IPS-18a (cell line): ENCODE data around the gene CSMD2.

Experiments
- H3K27ac ChIP-seq: one replicate; pipeline ENCODE4 v1.5.1; 2013; ENCODE audit warnings: low read length
- H3K27me3 ChIP-seq: one replicate; pipeline ENCODE4 v1.6.1; 2013; ENCODE audit warnings: mild to moderate bottlenecking, low read length; ENCODE audit not compliant: control insufficient read depth, insufficient read depth
- H3K36me3 ChIP-seq: one replicate; pipeline ENCODE4 v1.6.1; 2013; ENCODE audit warnings: low read depth, low read length; ENCODE audit not compliant: control insufficient read depth
- H3K4me1 ChIP-seq: one replicate; pipeline ENCODE4 v1.6.1; 2013; ENCODE audit warnings: low read depth, low read length; ENCODE audit not compliant: control insufficient read depth
- H3K4me3 ChIP-seq: one replicate; pipeline ENCODE4 v1.5.1; 2013; ENCODE audit warnings: low read length
- H3K9ac ChIP-seq: one replicate; pipeline ENCODE4 v1.6.1; 2013; ENCODE audit warnings: mild to moderate bottlenecking, low read length, moderate library complexity
- H3K9me3 ChIP-seq: one replicate; pipeline ENCODE4 v1.6.1; 2013; ENCODE audit warnings: low read depth, low read length; ENCODE audit not compliant: control insufficient read depth

CSMD2 gene

DNA sequence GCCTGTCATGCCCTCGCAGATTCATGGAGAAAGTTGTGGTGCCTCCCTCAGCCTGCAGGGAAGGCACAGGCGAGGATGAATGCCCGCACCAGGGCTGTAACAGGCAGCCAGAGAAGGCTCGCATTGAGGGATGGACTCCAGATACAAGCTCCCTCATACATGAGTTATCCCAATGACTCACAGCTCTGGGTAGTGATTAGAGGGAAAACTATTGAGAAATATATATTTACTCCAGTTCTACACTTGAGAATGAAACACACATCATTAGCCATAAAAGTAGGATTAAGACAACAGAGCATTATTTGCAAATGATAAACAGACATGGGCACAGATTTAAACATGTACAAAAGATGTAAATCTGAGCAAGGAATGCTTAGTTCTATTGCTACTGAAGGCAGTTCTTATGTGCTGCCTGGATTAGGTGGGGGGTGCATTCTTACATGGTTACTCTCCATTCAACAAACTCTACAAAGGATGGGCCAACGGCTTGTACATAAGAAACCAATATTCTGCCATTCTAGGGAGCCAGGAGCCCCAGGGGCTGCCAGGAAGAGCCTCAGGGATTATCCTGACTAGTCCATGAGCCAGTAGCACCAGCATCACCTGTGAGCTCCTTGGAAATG lies 97.9 kb downstream of the CSMD2 start:
- H3K36me3 ChIP-seq: no peaks in the 10 kb centered on the region
- H3K4me3 ChIP-seq: no peak overlapping the region
- no peak overlapping the region for H3K27ac ChIP-seq
- H3K9me3 ChIP-seq: no peaks in the 10 kb centered on the region
- H3K4me1 ChIP-seq: no peaks in the 10 kb centered on the region
- no peak overlapping the region for H3K9ac ChIP-seq
- no peaks in the 10 kb centered on the region for H3K27me3 ChIP-seq

DNA sequence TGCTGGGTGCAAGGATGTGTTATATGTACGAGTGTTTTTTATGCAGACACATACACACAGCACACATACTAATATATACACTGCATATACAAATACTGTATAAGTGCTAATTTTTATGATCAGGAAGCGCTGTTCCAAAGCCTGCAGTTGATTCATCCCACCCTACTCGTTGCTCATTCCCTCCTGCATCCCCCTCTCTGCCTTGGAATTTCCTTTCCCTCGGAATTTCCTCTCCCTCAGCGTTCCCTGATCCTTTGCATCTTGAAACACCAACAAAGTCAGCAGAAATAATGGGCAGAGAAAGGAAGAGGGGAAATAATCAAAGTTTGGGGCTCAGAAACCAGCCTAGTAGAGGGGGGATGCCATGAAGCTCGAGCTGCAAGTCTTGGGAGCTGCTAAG lies 98.9 kb downstream of the CSMD2 start:
- Histone ChIP-seq H3K4me3 (no peak overlapping the region), H3K4me1 (no peaks in the 10 kb centered on the region), H3K36me3 (no peaks in the 10 kb centered on the region), H3K27me3 (no peaks in the 10 kb centered on the region), H3K9me3 (no peaks in the 10 kb centered on the region), H3K9ac (no peak overlapping the region), H3K27ac (no peak overlapping the region)

DNA sequence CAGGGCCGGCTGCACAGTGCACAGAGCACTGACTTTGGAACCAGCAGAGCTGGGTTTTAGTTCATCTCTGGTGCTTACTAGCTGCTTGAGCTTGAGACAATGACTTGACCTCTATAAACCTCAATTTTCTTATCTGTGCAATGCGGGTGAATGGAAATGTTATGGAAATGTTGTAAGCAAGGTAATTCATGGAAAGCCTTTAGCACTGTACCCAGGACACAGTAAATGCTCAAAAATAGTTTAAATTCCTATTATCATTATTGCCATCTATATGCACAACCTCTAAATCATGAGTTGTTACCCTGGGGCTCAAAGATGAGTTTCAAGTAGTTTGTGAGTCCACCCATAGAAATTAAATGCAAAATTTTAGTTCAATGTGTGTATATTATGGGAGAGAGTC lies 99.5 kb downstream of the CSMD2 start:
- Histone ChIP-seq H3K9me3 (no peaks in the 10 kb centered on the region), H3K4me1 (no peaks in the 10 kb centered on the region), H3K9ac (no peak overlapping the region), H3K4me3 (no peak overlapping the region), H3K27ac (no peak overlapping the region), H3K27me3 (no peaks in the 10 kb centered on the region), H3K36me3 (no peaks in the 10 kb centered on the region)

DNA sequence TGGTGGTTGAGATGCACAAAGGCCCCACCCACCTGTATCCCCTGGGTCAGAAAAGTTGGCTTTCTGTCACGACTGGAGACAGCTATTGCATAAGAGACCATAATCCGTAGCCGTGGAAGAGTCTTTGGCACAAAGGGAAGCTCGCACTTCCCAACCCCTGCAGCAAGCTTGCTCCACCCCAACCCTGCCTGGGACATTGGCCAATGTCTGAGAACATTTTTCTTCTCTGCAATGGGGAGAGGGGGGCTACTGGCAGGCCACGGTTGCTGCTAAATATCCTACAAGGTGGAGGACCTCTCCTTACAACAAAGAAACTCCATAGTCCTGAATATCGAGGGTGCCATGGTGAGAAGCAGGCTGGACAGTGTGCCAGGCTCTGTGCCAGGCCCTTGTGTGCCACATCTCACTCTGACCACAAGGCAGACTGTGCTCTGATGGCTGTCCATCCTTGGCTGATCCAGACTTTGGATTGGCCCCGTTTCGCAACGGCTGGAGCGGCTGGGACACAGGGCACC lies 104.1 kb downstream of the CSMD2 start:
- no peaks in the 10 kb centered on the region for H3K36me3 ChIP-seq
- H3K27me3 ChIP-seq: no peaks in the 10 kb centered on the region
- H3K9me3 ChIP-seq: no peaks in the 10 kb centered on the region
- H3K4me3 ChIP-seq: no peak overlapping the region
- peaks cover 5% of the 10 kb centered on the region for H3K4me1 ChIP-seq
- no peak overlapping the region for H3K9ac ChIP-seq
- H3K27ac ChIP-seq: no peak overlapping the region

DNA sequence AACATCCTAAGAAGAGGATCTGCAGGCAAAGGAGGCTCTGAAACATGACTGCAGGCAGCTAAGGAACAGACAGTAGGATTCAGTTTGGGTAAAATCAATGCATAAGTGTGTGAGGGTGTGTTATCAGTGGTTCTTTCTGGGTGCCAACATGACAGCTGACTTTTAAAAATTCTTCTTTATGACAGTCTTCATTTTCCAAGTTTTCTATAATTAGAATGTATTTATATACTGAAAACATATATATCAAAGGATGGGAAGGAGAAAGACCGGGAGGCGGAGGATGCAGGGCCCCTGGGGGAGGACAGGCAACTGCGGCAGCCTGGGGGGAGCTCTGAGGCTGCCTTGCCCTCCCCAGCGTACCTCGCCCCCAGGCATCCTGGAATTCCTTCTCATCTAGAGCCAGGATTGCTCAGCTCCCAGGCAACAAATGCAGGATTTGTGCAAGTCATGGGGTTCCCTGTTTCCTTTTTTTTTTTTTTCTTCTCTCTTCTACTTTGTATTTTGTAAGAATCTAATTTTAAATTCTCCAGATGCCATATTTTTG lies 104.8 kb downstream of the CSMD2 start:
- Histone ChIP-seq H3K4me3 (no peak overlapping the region), H3K27ac (no peak overlapping the region), H3K36me3 (no peaks in the 10 kb centered on the region), H3K9me3 (no peaks in the 10 kb centered on the region), H3K4me1 (peaks cover 5% of the 10 kb centered on the region), H3K9ac (no peak overlapping the region), H3K27me3 (no peaks in the 10 kb centered on the region)

DNA sequence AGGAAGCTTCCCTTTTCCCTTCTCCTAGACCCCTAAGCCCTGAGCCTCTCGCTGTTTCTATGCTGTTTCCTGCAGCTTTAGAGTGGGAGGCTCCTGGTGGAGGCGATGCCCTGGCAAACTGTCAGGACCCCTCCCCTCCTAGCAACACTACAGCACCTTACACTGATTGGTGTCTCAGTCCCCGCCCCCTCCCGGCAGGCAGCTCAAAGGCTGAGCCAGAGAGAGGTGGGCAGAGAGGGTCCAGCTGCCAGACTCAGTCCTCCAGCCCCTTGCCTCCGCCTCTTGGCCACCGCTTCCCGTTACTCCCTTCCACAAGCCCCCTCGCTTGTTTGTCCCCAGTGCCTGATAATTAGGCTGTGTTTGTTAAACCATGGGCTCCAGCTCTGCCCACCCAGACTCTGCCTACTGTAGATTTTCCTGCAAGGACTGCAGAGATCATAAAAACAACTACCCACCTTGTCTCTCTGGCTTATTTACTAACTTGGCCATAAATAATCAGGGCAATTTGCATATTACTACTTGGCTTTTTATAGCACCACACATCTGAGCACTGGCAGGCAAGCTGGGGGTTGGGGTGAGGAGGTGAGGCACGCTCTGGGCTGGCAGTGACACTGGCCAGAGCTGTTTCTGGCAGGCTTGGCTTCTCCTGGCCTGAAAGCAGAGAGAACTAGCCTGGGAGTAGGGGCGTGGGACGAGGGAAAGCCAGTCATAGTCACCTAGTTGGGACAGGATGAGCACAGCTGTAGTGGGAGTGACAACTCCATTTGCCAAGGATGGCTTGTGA lies 107.5 kb downstream of the CSMD2 start:
- Histone ChIP-seq H3K9ac (no peak overlapping the region), H3K27me3 (no peaks in the 10 kb centered on the region), H3K4me3 (no peak overlapping the region), H3K4me1 (peaks cover 5% of the 10 kb centered on the region), H3K9me3 (no peaks in the 10 kb centered on the region), H3K36me3 (no peaks in the 10 kb centered on the region), H3K27ac (no peak overlapping the region)

DNA sequence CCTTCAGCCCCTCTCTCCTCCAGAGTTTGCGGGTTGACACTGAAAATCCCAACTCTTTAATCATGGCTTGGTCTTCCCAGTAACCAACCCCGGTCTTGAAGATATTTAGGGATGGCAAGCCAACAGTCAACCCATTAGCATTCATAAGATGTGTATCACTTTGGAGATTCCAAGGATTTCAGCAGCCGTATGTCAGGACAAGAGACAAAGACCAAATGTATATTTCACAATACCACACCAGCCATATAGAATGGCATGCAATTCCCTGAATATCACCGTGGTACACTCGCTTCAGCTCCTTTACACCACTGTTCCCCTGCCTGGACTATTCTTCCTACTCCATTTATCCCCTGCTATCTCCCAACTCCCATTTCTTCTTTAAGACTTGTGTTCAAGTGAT lies 109.2 kb downstream of the CSMD2 start:
- Histone ChIP-seq H3K9me3 (no peaks in the 10 kb centered on the region), H3K27me3 (no peaks in the 10 kb centered on the region)

DNA sequence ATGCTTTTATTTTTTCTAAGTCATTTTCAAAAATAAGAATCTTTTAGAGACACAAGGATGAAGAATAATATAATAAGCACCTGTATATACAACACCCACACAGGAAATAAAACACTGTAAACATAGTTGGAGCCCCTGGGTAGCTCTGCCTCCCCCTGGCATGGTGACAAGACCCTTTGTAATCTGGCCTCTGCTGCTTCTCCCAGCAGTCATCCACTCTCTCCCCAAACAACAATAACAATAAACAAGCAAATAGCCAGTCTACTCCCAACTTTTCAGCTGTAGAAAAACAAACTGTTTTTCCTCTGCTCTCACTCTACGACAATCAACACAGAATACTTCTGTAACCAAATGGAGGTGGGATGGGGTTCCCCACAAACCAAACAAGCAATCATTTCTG lies 110.1 kb downstream of the CSMD2 start:
- Histone ChIP-seq H3K27me3 (no peaks in the 10 kb centered on the region), H3K36me3 (no peaks in the 10 kb centered on the region), H3K4me1 (peaks cover 5% of the 10 kb centered on the region), H3K9ac (no peak overlapping the region), H3K9me3 (no peaks in the 10 kb centered on the region), H3K27ac (no peak overlapping the region), H3K4me3 (no peak overlapping the region)

More for the DNA sequence above, 109.2 kb downstream of the CSMD2 start:
- Histone ChIP-seq H3K9ac (no peak overlapping the region), H3K4me3 (no peak overlapping the region), H3K4me1 (peaks cover 5% of the 10 kb centered on the region), H3K27ac (no peak overlapping the region), H3K36me3 (no peaks in the 10 kb centered on the region)

DNA sequence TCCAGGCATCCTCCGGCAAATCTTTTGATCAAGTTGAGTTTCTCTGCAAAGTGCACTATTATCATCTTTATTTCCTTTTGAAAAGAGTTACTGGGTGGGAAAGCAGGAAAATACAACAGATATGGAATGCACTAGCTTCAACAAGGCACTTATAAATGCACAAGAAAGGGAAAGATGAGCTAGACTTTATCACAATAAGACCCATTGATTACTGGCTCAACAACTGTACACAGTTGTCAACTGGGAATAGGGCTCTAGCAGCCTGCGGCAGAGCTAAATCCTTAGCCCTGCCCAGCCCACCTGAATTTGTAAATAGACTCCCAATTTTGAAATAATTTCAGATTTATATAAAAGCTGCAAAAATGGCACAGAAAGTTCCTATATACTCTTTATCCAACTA lies 111.4 kb downstream of the CSMD2 start:
- peaks cover 5% of the 10 kb centered on the region for H3K4me1 ChIP-seq
- H3K9ac ChIP-seq: no peak overlapping the region
- no peaks in the 10 kb centered on the region for H3K9me3 ChIP-seq
- no peaks in the 10 kb centered on the region for H3K27me3 ChIP-seq
- H3K36me3 ChIP-seq: no peaks in the 10 kb centered on the region
- no peak overlapping the region for H3K27ac ChIP-seq
- no peak overlapping the region for H3K4me3 ChIP-seq

DNA sequence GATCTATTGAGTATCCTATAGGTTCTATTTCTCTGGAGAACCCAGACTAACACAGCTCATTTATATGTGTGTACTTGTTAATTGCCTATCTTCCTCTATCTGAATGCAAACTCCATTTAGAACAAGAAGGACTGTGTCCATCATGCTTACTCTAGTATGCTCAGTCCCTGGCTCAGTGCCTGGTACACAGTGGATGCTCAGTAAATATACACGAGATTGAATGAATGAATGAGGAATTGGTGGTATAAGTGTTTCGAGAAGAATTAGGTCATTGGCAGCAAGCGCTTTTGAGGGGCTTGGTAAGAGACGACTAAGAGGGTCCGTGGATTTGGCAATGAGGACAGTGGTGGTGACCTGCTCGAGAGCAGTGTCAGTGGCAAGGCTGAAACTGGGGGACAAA lies 112.5 kb downstream of the CSMD2 start:
- Histone ChIP-seq H3K36me3 (no peaks in the 10 kb centered on the region), H3K27me3 (no peaks in the 10 kb centered on the region), H3K4me3 (no peak overlapping the region), H3K4me1 (peaks cover 2% of the 10 kb centered on the region), H3K9me3 (no peaks in the 10 kb centered on the region), H3K9ac (no peak overlapping the region), H3K27ac (no peak overlapping the region)

DNA sequence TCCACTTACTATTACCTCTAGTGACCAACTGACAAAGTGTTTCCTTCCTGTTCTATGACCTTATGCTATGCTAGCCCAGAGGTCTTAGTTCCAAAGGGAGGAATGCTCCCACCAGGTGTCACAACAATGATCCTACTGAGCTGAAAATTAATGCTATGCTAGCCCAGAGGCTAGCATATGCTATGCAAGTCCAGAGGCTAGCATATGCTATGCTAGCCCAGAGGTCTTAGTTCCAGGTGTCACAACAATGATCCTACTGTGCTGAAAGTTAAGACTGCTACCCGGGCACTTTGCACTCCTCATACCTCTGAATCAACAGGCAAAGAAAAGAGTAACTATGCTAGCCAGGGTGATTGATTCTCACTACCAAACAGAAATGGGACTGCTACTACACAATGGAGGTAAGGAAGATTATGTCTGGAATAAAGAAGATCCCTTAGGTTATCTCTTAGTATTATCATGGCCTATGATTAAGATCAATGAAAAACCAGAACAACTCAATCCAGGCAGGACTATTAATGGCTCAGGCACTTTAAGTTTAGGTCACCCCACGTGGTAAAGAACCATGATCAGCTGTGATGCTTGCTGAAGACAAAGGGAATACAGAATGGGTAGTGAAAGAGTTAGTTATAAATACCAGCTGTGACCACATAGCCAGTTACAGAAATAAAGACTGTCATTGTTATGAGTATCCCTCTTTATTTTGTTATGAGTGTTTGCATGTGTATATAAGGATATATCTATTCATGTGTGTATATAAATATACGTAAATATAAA lies 114.1 kb downstream of the CSMD2 start:
- no peaks in the 10 kb centered on the region for H3K36me3 ChIP-seq
- no peak overlapping the region for H3K4me3 ChIP-seq
- H3K9ac ChIP-seq: no peak overlapping the region
- no peaks in the 10 kb centered on the region for H3K4me1 ChIP-seq
- H3K9me3 ChIP-seq: no peaks in the 10 kb centered on the region
- H3K27ac ChIP-seq: no peak overlapping the region
- no peaks in the 10 kb centered on the region for H3K27me3 ChIP-seq
